Endodermal cell (in vitro differentiated cells): ENCODE data around the gene GPR25. TPM values are rescaled to one million over a fixed set of nuclear protein-coding genes. Genes with fewer than 3 reads are reported as not detected.

Source experiments
- DNase-seq: peaks from one replicate; pipeline ENCODE4 v3.0.0-alpha.2; 2017
- H3K27ac ChIP-seq: 2 replicates; pipeline ENCODE4 v1.5.1; 2013; ENCODE audit warnings: mild to moderate bottlenecking, low read depth, low read length, moderate library complexity
- H3K27me3 ChIP-seq: 2 replicates; pipeline ENCODE4 v1.6.1; 2013; ENCODE audit warnings: mild to moderate bottlenecking, low read length, moderate library complexity; ENCODE audit not compliant: insufficient read depth, control insufficient read depth, poor library complexity, severe bottlenecking
- H3K36me3 ChIP-seq: 2 replicates; pipeline ENCODE4 v1.7.0; 2013; ENCODE audit warnings: mild to moderate bottlenecking, low read length, moderate library complexity; ENCODE audit not compliant: control insufficient read depth, insufficient read depth
- H3K4me1 ChIP-seq: one replicate; pipeline ENCODE4 v1.7.0; 2013; ENCODE audit warnings: low read length; ENCODE audit not compliant: control insufficient read depth, insufficient read depth
- H3K4me3 ChIP-seq: 2 replicates; pipeline ENCODE4 v1.5.1; 2013; ENCODE audit warnings: mild to moderate bottlenecking, low read length, moderate library complexity
- H3K9ac ChIP-seq: 2 replicates; pipeline ENCODE4 v1.6.1; 2013; ENCODE audit warnings: mild to moderate bottlenecking, low read length, moderate library complexity; ENCODE audit not compliant: poor library complexity, severe bottlenecking; ENCODE audit errors: extremely low read depth
- H3K9me3 ChIP-seq: 2 replicates; pipeline ENCODE4 v1.6.1; 2013; ENCODE audit warnings: mild to moderate bottlenecking, low read length, moderate library complexity; ENCODE audit not compliant: control insufficient read depth
- H3K27ac Mint-ChIP-seq: 2 replicates; pipeline ENCODE4 v1.8.0; 2020; ENCODE audit warnings: mixed read lengths
- H3K27me3 Mint-ChIP-seq: 2 replicates; pipeline ENCODE4 v1.8.0; 2021; ENCODE audit warnings: mild to moderate bottlenecking, mixed read lengths; ENCODE audit not compliant: insufficient read depth
- H3K36me3 Mint-ChIP-seq: 2 replicates; pipeline ENCODE4 v1.8.0; 2020; ENCODE audit warnings: low read depth, mixed read lengths
- H3K4me1 Mint-ChIP-seq: 2 replicates; pipeline ENCODE4 v1.8.0; 2020; ENCODE audit warnings: mixed read lengths
- H3K4me3 Mint-ChIP-seq: 2 replicates; pipeline ENCODE4 v1.8.0; 2020; ENCODE audit warnings: mild to moderate bottlenecking, moderate library complexity, mixed read lengths
- H3K9me3 Mint-ChIP-seq: 2 replicates; pipeline ENCODE4 v1.8.0; 2020; ENCODE audit warnings: mild to moderate bottlenecking, mixed read lengths
- CTCF ChIP-seq: fragments of 200-600 bp; sonication (generic); conservative IDR thresholded peaks from 2 replicates; pipeline ENCODE4 v1.5.0; 2021; ENCODE audit warnings: antibody characterized with exemption, mild to moderate bottlenecking
- WGBS, 2 experiments: methylation state at CpG; one replicate each; pipeline versions ENCODE4 v1.1.5 to v1.1.7; 2013; ENCODE audit warnings: missing lambda C conversion rate in 2 of 2, mixed read lengths in 1 of 2; ENCODE audit not compliant: insufficient coverage in 1 of 2, insufficient read length in 1 of 2; 5-methylcytosine and 5-hydroxymethylcytosine counted together
- total RNA-seq, 2 donors: library from RNA; stranded (reverse); fragmentation: NEBNext Ultra II Directional in 1 of 2; extraction: Animal tissue kit (Norgen Biotek cat#: 25700) in 1 of 2; gene quantifications; 2 replicates in 1 of 2; 3 replicates in 1 of 2; pipeline ENCODE4 v1.2.1, GENCODE V29; 2021

The GPR25 gene
- total RNA-seq, 2 donors from 2014 or later = not detected

GRCh38 chr1:200917291-200917817 lies 44.6 kb downstream of the GPR25 start:
- peaks cover 11% of the 10 kb centered on the region for H3K36me3 ChIP-seq
- Mint-ChIP-seq H3K4me1 (no peaks in the 10 kb centered on the region), H3K27me3 (no peaks in the 10 kb centered on the region), H3K4me3 (no peak overlapping the region), H3K27ac (no peak overlapping the region), H3K9me3 (no peaks in the 10 kb centered on the region), H3K36me3 (peaks cover 12% of the 10 kb centered on the region)
- no peak overlapping the region for H3K9ac ChIP-seq
- no peaks in the 10 kb centered on the region for H3K27me3 ChIP-seq
- H3K4me3 ChIP-seq = no peak overlapping the region
- H3K4me1 ChIP-seq = no peaks in the 10 kb centered on the region
- TF ChIP-seq CTCF = no peak
- H3K27ac ChIP-seq = peak overlapping the region; percentile 55
- no peak for DNase-seq
- H3K9me3 ChIP-seq = no peaks in the 10 kb centered on the region
- 94 to 100% methylated on average over 2 to 6 of the region's 7 CpGs for WGBS, 2 experiments

GRCh38 chr1:200918006-200918405 lies 45.2 kb downstream of the GPR25 start:
- H3K27me3 ChIP-seq = no peaks in the 10 kb centered on the region
- Mint-ChIP-seq H3K27me3 (no peaks in the 10 kb centered on the region), H3K4me3 (no peak overlapping the region), H3K36me3 (peaks cover 9% of the 10 kb centered on the region), H3K9me3 (no peaks in the 10 kb centered on the region), H3K27ac (no peak overlapping the region), H3K4me1 (no peaks in the 10 kb centered on the region)
- H3K9ac ChIP-seq = no peak overlapping the region
- WGBS, 2 experiments = 88 to 95% methylated on average over 1 to 3 of the region's 3 CpGs
- peaks cover 4% of the 10 kb centered on the region for H3K36me3 ChIP-seq
- no peak for TF ChIP-seq CTCF
- no peaks in the 10 kb centered on the region for H3K9me3 ChIP-seq
- no peaks in the 10 kb centered on the region for H3K4me1 ChIP-seq
- no peak overlapping the region for H3K27ac ChIP-seq
- no peak overlapping the region for H3K4me3 ChIP-seq
- DNase-seq = no peak

- H3K36me3 Mint-ChIP-seq = no peaks in the 10 kb centered on the region
- H3K9me3 ChIP-seq = no peaks in the 10 kb centered on the region
- no peak overlapping the region for H3K4me3 Mint-ChIP-seq
- no peaks in the 10 kb centered on the region for H3K9me3 Mint-ChIP-seq
- H3K4me3 ChIP-seq = no peak overlapping the region
- H3K27ac ChIP-seq = no peak overlapping the region
- no peaks in the 10 kb centered on the region for H3K4me1 ChIP-seq
- H3K9ac ChIP-seq = no peak overlapping the region
- no peak for DNase-seq
- TF ChIP-seq CTCF = no peak
- no peaks in the 10 kb centered on the region for H3K27me3 ChIP-seq
- 88 to 90% methylated on average over 2 of the region's 2 CpGs for WGBS, 2 experiments
- H3K27ac Mint-ChIP-seq = no peak overlapping the region
- no peaks in the 10 kb centered on the region for H3K4me1 Mint-ChIP-seq
- no peaks in the 10 kb centered on the region for H3K27me3 Mint-ChIP-seq
- no peaks in the 10 kb centered on the region for H3K36me3 ChIP-seq
Observed at GRCh38 chr1:200919386-200919785, 46.6 kb downstream of the GPR25 start.
